ENCODE data around the gene POLR2C.

Gene POLR2C

GRCh38 chr16:57485091-57485915 lies 22.8 kb downstream of the POLR2C start:
- Histone ChIP-seq H3K4me1 (peaks cover 15% of the 10 kb centered on the region), H3K27me3 (ENCODE audit: control insufficient read depth, insufficient read depth, low read length) (no peaks in the 10 kb centered on the region), H3K36me3 (ENCODE audit: control insufficient read depth, insufficient read depth, low read length) (no peaks in the 10 kb centered on the region), H3K4me3 (ENCODE audit: low read depth, low read length) (peak overlapping the region; percentile 85), H3K9ac (peak overlapping the region; percentile 79), H3K27ac (peak overlapping the region; percentile 75), H2AFZ (peak overlapping the region; percentile 87), H3K79me2 (peaks cover 11% of the 10 kb centered on the region), H3K9me3 (ENCODE audit: control insufficient read depth, low read length) (no peaks in the 10 kb centered on the region), H3K4me2 (ENCODE audit: low read length) (peak overlapping the region; percentile 74)
- TF ChIP-seq CTCF (IDR thresholded peaks at IDR 0.05) = no peak

- Histone ChIP-seq H3K27ac (peak within 1 kb of the TSS; percentile 75), H3K9me3 (ENCODE audit: control insufficient read depth, low read length) (no peaks in the 10 kb centered on the region), H3K4me3 (ENCODE audit: low read depth, low read length) (peak within 1 kb of the TSS; percentile 85), H3K27me3 (ENCODE audit: control insufficient read depth, insufficient read depth, low read length) (no peaks in the 10 kb centered on the region), H3K4me1 (peaks cover 15% of the 10 kb centered on the region), H3K79me2 (peaks cover 9% of the 10 kb centered on the region), H3K36me3 (ENCODE audit: control insufficient read depth, insufficient read depth, low read length) (no peaks in the 10 kb centered on the region), H2AFZ (peak within 1 kb of the TSS; percentile 87), H3K4me2 (ENCODE audit: low read length) (peak within 1 kb of the TSS; percentile 74), H3K9ac (peak within 1 kb of the TSS; percentile 79)
- no peak for TF ChIP-seq CTCF (IDR thresholded peaks at IDR 0.05)
Measured at GRCh38 chr16:57485916-57486857, 23.7 kb downstream of the POLR2C start, which contains the start of gene DOK4. TSS of gene DOK4 (minus strand) at chr16:57486493. CDS start at chr16:57479507, 6,986 bp downstream.

GRCh38 chr16:57486858-57487834 lies 24.7 kb downstream of the POLR2C start:
- Histone ChIP-seq H3K4me1 (peaks cover 15% of the 10 kb centered on the region), H3K4me3 (ENCODE audit: low read depth, low read length) (no peak overlapping the region), H3K9me3 (ENCODE audit: control insufficient read depth, low read length) (no peaks in the 10 kb centered on the region), H3K27ac (peak overlapping the region; percentile 55), H3K4me2 (ENCODE audit: low read length) (peak overlapping the region; percentile 39), H3K79me2 (peaks cover 5% of the 10 kb centered on the region), H3K27me3 (ENCODE audit: control insufficient read depth, insufficient read depth, low read length) (no peaks in the 10 kb centered on the region), H2AFZ (peak overlapping the region; percentile 81), H3K36me3 (ENCODE audit: control insufficient read depth, insufficient read depth, low read length) (no peaks in the 10 kb centered on the region), H3K9ac (no peak overlapping the region)
- TF ChIP-seq CTCF (IDR thresholded peaks at IDR 0.05) = no peak

- Histone ChIP-seq H3K27me3 (ENCODE audit: control insufficient read depth, insufficient read depth, low read length) (no peaks in the 10 kb centered on the region), H3K36me3 (ENCODE audit: control insufficient read depth, insufficient read depth, low read length) (no peaks in the 10 kb centered on the region), H3K4me2 (ENCODE audit: low read length) (no peak overlapping the region), H2AFZ (no peak overlapping the region), H3K4me3 (ENCODE audit: low read depth, low read length) (no peak overlapping the region), H3K4me1 (peaks cover 8% of the 10 kb centered on the region), H3K9ac (no peak overlapping the region), H3K79me2 (peaks cover 2% of the 10 kb centered on the region), H3K27ac (no peak overlapping the region), H3K9me3 (ENCODE audit: control insufficient read depth, low read length) (no peaks in the 10 kb centered on the region)
- TF ChIP-seq CTCF (IDR thresholded peaks at IDR 0.05) = no peak
Measured at GRCh38 chr16:57489229-57489628, 26.8 kb downstream of the POLR2C start.

All from parathyroid adenoma (tissue), 2 donors.